Stimulated activated CD4-positive, alpha-beta T cell treated with anti-CD3 and anti-CD28 coated beads, Interleukin-1b, Interleukin-23, amount 100 ng/mL, for 48 hours (primary cell): Measurements from ENCODE around the gene CTXND1.
A peak's percentile ranks its signal among the peaks of the same experiment; 100 is the strongest.
"Not testable (repeated sequence)": the region's sequence is repeated elsewhere in the genome, so short reads cannot be mapped to it uniquely, and the experiment has no call there.

Experiments
- DNase-seq: peaks from one replicate; pipeline ENCODE4 v3.0.0-alpha.2; 2020

CTXND1 gene

DNA sequence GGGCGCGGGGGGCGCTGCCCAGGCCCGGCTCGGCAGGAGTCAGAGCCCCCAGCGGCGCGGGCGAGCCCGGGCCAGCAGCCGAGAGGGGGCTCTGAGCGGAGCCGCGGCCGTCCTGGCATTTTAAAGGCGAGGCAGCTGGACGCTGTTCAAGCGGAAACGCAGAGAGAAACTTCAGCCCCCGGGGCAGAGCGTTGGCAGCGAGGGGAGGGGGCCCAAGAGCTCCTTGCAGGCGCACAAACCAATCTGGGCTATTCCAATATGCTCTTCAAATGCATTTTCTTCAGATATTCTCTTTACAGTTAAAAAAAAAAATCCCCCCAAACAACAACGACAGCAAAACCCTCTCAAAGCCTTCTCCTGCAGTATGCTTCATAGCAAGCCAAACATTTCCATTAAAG lies at the start of gene CTXND1:
Gene CTXND1 (minus strand): TSS at position 93 of the 398 bp plus-strand sequence. CDS start 50,264 bp downstream, outside the sequence.
- DNase-seq, result no peak

- no peak for DNase-seq
Measured at GRCh38 chr15:80301472-80301871, 49.5 kb upstream of the CTXND1 start.

DNA sequence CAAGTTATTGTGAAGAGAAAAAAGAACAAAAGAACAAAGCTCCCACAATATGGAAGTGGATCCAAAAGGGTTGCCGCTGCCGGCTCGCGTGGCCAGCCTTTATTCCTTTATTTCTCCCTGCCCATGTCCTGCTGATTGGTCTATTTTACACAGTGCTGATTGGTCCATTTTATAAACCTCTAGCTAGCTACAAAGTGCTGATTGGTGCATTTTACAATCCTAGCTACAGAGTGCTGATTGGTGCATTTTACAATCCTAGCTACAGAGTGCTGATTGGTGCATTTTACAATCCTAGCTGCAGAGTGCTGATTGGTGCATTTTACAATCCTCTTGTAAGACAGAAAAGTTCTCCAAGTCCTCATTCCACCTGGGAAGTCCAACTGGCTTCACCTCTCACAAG lies 43.8 kb upstream of the CTXND1 start:
- not testable (repeated sequence) for DNase-seq

- no peak for DNase-seq
Measured at GRCh38 chr15:80292079-80292478, 40.1 kb upstream of the CTXND1 start.

DNA sequence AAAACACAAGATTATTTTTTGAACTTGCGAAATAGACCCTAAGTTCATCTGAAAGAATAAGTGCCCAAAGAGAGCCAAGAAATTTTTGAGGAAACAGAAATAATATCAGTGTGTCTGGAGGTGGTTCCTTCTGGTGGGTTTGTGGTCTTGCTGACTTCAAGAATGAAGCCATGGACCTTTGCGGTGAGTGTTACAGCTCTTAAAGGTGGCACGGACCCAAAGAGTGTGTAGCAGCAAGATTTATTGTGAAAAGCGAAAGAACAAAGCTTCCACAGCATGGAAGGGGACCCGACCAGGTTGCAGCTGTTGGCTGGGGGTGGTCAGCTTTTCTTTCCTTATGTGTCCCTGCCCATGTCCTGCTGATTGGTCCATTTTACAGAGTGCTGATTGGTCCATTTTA lies 38.9 kb upstream of the CTXND1 start:
- DNase-seq, result not testable (repeated sequence)

GRCh38 chr15:80289528-80290495 lies 37.8 kb upstream of the CTXND1 start:
- DNase-seq, result no peak

DNA sequence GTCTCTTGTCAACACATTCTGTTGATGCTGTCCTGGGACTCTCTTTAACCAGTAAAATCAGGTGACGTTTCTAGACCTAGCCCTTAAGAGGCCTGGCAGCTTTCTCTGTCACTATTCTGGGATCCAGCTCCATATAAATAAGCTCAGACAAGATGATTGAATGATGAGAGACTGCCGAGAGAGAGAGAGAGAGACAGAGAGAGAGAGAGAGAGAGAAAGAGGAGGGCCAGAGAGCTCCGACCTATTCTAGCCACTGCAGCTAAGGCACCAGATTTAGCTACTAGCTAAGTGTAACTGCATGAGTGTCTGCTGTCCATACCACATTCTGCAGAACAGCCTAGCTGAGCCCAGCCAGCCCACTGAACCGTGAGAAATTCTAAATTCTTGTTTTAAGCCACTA lies 36.1 kb upstream of the CTXND1 start:
- no peak for DNase-seq

DNA sequence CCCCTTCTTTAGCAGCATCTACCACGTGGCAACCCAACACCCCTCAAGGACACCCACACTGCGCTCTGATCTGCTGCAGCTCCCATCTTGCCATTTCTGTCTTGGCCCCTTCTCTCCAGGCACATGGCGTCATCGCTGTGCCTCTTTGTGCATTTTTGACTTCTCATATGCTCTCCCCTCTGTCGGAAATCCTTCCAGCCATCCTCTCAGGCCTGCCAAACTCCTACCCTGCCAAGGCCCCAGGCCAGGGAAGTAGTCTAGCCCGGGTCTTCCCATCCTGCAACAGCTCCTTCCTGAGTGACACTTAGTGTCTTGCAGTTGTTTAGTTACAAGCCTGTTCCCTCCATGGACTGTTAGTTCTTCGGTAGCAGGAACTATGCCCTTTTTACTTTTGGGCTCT lies 34.0 kb upstream of the CTXND1 start:
- DNase-seq, result no peak

GRCh38 chr15:80285379-80285778 lies 33.4 kb upstream of the CTXND1 start:
- no peak for DNase-seq

DNA sequence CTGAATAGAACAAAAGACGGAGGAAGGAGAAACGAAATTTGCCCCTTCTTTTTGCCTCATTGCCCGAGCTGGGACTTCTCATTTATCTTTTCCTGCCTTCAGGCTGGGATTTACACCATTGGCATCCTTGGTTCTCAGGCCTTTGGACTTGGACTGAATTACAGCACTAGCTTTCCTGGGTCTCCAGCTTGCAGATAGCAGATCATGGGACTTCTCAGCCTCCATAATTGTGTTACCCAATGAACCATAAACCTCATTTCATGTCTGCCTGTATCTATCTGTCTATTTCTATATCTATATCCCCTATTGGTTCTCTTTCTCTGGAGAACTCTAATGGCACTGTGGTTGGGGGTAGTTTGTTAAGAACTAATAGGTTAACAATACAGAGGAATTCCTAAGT lies 31.5 kb upstream of the CTXND1 start:
- DNase-seq, result no peak

GRCh38 chr15:80277147-80277546 lies 25.1 kb upstream of the CTXND1 start:
- no peak for DNase-seq

GRCh38 chr15:80275961-80276360 lies 23.9 kb upstream of the CTXND1 start:
- no peak for DNase-seq

GRCh38 chr15:80274996-80275395 lies 23.0 kb upstream of the CTXND1 start:
- no peak for DNase-seq

DNA sequence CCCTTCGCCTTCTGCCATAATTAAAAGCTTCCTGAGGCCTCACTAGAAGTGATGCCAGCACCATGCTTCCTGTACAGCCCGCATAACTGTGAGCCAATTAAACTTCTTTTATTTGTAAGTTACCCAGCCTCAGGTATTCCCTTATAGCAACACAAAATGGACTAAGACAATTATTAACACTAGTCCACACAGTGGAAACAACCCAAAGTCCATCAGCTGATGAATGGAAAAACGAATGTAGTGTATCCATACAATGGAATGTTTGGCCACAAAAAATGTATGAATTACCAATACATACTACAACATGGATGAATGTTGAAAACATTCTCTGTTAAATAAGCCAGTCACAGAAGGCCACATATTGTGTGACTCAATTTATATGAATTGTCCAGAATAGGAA lies 22.5 kb upstream of the CTXND1 start:
- DNase-seq, result no peak

- no peak for DNase-seq
Measured at GRCh38 chr15:80272987-80273386, 21.0 kb upstream of the CTXND1 start.

DNA sequence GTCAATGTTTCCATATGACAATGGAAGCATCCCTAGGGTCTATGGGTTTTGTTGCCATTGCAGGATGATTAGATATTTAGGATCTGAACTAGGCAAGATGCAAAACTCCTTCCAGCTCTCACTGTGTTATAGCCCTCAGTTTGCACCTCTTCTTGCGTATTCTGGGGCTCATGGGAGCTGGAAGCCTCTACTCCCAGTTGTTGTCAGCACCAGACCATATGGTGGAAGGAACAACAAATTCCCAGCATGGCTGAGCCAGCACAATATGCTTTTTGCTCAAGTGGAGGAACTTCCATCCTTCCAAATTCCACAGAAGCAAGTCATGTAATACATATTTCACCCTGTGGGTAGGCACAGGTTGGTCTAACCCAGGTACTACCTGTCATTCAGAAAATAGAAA lies 18.5 kb upstream of the CTXND1 start:
- no peak for DNase-seq

DNA sequence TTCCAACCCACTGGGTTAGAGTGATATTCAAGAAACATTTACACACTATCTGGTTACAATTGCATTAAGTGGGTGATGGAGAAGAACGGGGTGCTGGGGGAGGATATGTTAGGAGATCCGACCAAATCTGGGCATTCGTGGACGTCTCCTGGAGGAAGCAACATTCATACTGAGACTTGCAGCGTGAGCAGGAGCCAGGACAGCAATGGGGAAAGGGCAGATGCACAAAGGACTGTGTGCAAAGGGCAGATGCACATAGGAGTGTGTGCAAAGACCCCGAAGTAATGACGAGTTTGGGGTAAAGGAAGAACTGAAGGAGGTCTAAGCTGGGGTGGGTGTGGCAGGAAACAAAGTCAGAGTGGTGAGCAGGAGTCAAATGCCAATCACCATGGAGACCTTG lies 16.1 kb upstream of the CTXND1 start:
- no peak for DNase-seq

- no peak for DNase-seq
Measured at GRCh38 chr15:80267658-80268057, 15.6 kb upstream of the CTXND1 start.

DNA sequence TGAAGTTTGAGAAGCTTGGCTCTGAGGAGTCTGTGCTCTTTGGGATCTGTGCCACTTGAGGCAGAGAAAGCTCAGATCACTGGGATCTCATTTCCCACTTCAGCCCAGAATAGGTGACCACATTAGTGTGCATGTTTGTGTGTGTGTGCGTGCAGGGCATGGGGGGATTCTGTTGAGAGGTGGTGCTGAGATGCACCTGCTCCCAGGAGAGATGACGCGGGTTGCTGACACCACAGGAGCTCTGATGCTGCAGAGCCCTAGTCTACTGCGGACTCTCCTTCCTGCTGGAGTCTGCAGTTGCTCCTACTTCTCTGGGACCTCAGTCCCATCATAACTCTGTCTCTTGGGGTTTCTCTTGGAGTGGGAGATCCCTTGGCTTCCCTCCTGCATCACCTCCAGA lies 14.7 kb upstream of the CTXND1 start:
- no peak for DNase-seq

DNA sequence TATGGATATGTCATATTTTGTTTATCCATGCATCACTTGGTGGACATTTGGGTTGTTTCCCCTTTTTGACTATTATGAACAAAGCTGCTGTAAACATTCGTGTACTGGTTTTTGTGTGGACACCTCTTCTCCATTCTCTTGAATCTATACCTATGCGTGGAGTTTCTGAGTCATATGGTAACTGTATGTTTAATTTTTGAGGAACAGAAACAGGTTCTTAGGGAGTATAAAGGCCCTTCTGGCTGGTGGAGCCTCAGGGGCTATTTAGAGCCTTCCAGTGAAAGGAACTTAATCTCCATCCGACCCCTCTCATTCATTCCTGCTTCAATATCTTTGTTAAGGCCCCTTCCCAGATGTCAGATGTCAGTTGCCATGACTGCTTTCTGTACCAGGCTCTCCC lies 14.1 kb upstream of the CTXND1 start:
- DNase-seq, result no peak

GRCh38 chr15:80265021-80265420 lies 13.0 kb upstream of the CTXND1 start:
- peak; percentile 50 for DNase-seq

GRCh38 chr15:80264031-80264430 lies 12.0 kb upstream of the CTXND1 start:
- no peak for DNase-seq

DNA sequence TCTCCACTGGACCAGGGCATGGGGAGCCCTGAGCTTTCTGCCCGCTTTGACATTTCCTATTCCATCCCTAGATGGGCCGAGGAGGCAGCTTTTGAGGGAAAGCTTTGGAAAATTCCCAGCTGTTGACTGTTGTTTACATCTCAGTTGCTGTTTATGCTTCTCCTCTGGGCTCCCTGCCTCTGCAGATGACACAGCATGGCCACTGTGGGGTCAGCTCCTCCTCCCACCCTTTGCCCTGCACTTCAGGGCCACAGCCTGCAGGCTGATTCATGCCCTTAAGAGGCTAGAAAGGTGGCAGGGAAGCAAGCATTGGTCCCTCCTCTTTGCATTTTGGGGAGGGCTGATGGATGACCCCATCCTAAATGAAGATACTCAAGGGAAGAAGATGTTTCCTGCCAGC lies 8.5 kb upstream of the CTXND1 start:
- DNase-seq, result no peak

- no peak for DNase-seq
Measured at GRCh38 chr15:80259942-80260510, 8.0 kb upstream of the CTXND1 start.
